Thyroid gland (tissue), 4 donors: ENCODE measurements around the gene EYS.

ENCODE experiments used
- CTCF ChIP-seq, 6 experiments: fragments of 200-600 bp in 3 of 6; fragments of 450-650 bp in 3 of 6; sonication (generic) in 3 of 6; IDR thresholded peaks; one replicate each; pipeline ENCODE4 v1.5.1; 2016 to 2019; ENCODE audit warnings: antibody characterized with exemption in 6 of 6, mild to moderate bottlenecking in 2 of 6, inconsistent platforms in 1 of 6, moderate library complexity in 1 of 6
- POLR2A ChIP-seq, 2 donors: fragments of 450-650 bp; IDR thresholded peaks; one replicate each; pipeline ENCODE4 v1.6.1; 2017; ENCODE audit warnings: antibody characterized with exemption in 2 of 2, mild to moderate bottlenecking in 2 of 2, moderate library complexity in 1 of 2

- TF ChIP-seq CTCF (IDR thresholded peaks at IDR 0.05) (no peak), POLR2A (IDR thresholded peaks at IDR 0.05) (no peak)
Measured at GRCh38 chr6:64815718-64816117, 891.3 kb downstream of the EYS start.
